Psoas muscle (tissue), 8 donors: Measurements from ENCODE around the gene YWHAG. TPM values are rescaled to one million over a fixed set of nuclear protein-coding genes. Genes with fewer than 3 reads are reported as not detected.

Experiments used
- ATAC-seq, 4 donors: fragments of 200-7000 bp; cut with Tn5 transposase; one replicate each; pipeline ENCODE4 v1.9.1; 2020; ENCODE audit warnings: moderate library complexity in 3 of 4, mild to moderate bottlenecking in 2 of 4
- DNase-seq, 2 donors: peaks; one replicate each; pipeline ENCODE4 v3.0.0-alpha.2; 2020
- H3K27ac ChIP-seq: fragments of 200-600 bp; one replicate; pipeline ENCODE4 v1.8.0; 2022
- H3K27me3 ChIP-seq, 3 donors: fragments of 200-600 bp in 1 of 3; one replicate each; pipeline versions ENCODE4 v1.6.1 to v1.8.0; 2013 to 2022; ENCODE audit warnings: low read length in 2 of 3, mild to moderate bottlenecking in 2 of 3, moderate library complexity in 1 of 3; ENCODE audit not compliant: insufficient read depth in 3 of 3
- H3K36me3 ChIP-seq, 2 donors: fragments of 200-600 bp in 1 of 2; one replicate each; pipeline versions ENCODE4 v1.6.1 to v1.8.0; 2013 to 2022; ENCODE audit warnings: low read depth in 1 of 2, mild to moderate bottlenecking in 1 of 2, moderate library complexity in 1 of 2; ENCODE audit not compliant: insufficient read depth in 1 of 2
- H3K4me1 ChIP-seq: fragments of 200-600 bp; one replicate; pipeline ENCODE4 v1.8.0; 2022
- H3K4me3 ChIP-seq: fragments of 200-600 bp; one replicate; pipeline ENCODE4 v1.8.0; 2022; ENCODE audit warnings: mild to moderate bottlenecking
- H3K9me3 ChIP-seq: fragments of 200-600 bp; one replicate; pipeline ENCODE4 v1.8.0; 2022
- WGBS, 3 donors: extraction: QIAGEN DNeasy Blood & Tissue Kit; methylation state at CpG; one replicate each; pipeline versions ENCODE4 v1.1.6 to v1.1.7; 2013; 5-methylcytosine and 5-hydroxymethylcytosine counted together
- intact Hi-C, 2 donors: fragments of 100-400 bp; cut with DNase I; formaldehyde crosslinking; loops; one replicate each; pipeline versions ENCODE4 v1.11.0 to v1.14.2; 2022
- polyA plus RNA-seq, 3 donors: library from polyadenylated mRNA; stranded (reverse); fragments of 200-250 nt; gene quantifications; one replicate each; pipeline ENCODE4 v1.2.3, GENCODE V29; 2013
- total RNA-seq, 4 donors: library from RNA; stranded (reverse); fragmentation: NEBNext Ultra II Directional in 2 of 4; extraction: Animal tissue kit (Norgen Biotek cat#: 25700) in 2 of 4; gene quantifications; one replicate each; pipeline versions ENCODE4 v1.2.1 to v1.2.4, GENCODE V29; 2021 to 2023
- TF ChIP-seq, protein P1 (sequence below): fragments of 200-600 bp; IDR thresholded peaks from one replicate; pipeline ENCODE4 v1.8.0; 2022; ENCODE audit warnings: antibody characterized with exemption
- donor health status: healthy with polysubstance abuse.
- donor health status: DM: no; HTN: no; CAD: no; lungs with moderate emphysema.
- donor health status: Bipolar disorder and iron deficiency.
- donor health status: healthy.
- donor health status: DM: yes; HTN: yes; CAD: no.
- donor health status: DM: no; HTN: no; CAD: no.
- donor health status: DM: no; HTN: no; CAD: no.
- donor health status: DM: yes; HTN: yes; CAD: no.

The YWHAG gene
- total and polyA plus RNA-seq, 7 donors = 204 to 523 (median 398) TPM

DNA sequence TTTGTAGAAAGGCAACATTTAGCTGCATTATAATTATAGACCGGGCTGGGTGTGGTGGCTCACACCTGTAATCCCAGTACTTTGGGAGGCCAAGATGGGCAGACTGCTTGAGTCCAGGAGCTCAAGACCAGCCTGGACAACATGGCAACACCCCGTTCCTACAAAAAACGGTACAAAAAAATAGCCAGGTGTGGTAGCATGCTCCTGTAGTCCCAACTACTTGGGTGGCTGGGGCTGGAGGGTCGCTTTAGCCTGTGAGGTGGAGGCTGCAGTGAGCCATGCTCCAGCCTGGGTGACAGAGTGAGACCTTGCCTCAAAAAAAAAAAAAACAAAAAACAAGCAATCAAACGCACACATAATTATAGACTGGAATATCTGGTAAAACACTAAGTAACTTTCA lies 5.0 kb downstream of the YWHAG start:
- Histone ChIP-seq H3K9me3 (no peaks in the 10 kb centered on the region), H3K36me3 (peaks cover 2 to 30% of the 10 kb centered on the region in 2 donors), H3K4me3 (peak overlapping the region; percentile 99), H3K27ac (peak overlapping the region; percentile 100), H3K4me1 (peaks cover 77% of the 10 kb centered on the region), H3K27me3 (no peaks in the 10 kb centered on the region)
- DNase-seq = no peak
- TF ChIP-seq, protein P1, sequence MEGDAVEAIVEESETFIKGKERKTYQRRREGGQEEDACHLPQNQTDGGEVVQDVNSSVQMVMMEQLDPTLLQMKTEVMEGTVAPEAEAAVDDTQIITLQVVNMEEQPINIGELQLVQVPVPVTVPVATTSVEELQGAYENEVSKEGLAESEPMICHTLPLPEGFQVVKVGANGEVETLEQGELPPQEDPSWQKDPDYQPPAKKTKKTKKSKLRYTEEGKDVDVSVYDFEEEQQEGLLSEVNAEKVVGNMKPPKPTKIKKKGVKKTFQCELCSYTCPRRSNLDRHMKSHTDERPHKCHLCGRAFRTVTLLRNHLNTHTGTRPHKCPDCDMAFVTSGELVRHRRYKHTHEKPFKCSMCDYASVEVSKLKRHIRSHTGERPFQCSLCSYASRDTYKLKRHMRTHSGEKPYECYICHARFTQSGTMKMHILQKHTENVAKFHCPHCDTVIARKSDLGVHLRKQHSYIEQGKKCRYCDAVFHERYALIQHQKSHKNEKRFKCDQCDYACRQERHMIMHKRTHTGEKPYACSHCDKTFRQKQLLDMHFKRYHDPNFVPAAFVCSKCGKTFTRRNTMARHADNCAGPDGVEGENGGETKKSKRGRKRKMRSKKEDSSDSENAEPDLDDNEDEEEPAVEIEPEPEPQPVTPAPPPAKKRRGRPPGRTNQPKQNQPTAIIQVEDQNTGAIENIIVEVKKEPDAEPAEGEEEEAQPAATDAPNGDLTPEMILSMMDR = no peak
- no peak for ATAC-seq
- intact Hi-C loops = no loop called here
- WGBS, 3 donors = 94 to 96% (median 96%) methylated on average over 5 of the region's 5 CpGs

DNA sequence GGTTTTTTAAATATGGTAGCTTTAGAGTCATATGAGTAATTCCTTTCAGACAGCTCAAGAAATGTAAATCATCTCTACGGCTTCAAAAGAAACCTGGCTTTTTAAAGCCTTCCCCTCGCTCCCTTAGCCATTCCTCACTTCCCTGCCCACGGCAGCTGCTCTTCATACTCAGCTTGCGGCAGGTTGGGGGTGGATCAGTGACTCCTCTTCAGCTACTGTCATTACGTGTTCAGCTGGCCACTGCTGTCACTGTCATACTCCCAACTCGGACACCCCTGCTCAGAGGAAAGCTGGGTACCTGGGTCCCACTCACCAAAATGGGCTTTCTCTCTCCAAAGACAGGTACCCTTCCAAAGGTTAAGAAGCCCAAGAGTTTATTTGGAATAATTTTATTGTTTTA lies 6.6 kb downstream of the YWHAG start:
- H3K27ac ChIP-seq = peak overlapping the region; percentile 100
- ATAC-seq = peak; percentile 92 to 96 (median 96)
- TF ChIP-seq, protein P1 = no peak
- peak; percentile 55 to 80 for DNase-seq
- H3K4me3 ChIP-seq = peak overlapping the region; percentile 50
- peaks cover 92% of the 10 kb centered on the region for H3K4me1 ChIP-seq
- peaks cover 2 to 37% of the 10 kb centered on the region in 2 donors for H3K36me3 ChIP-seq
- intact Hi-C loops = no loop called here
- H3K9me3 ChIP-seq = no peaks in the 10 kb centered on the region
- no peaks in the 10 kb centered on the region for H3K27me3 ChIP-seq
- 24 to 39% (median 26%) methylated on average over 6 of the region's 6 CpGs for WGBS, 3 donors

- Histone ChIP-seq H3K9me3 (no peaks in the 10 kb centered on the region), H3K4me3 (peak overlapping the region; percentile 50), H3K27ac (peak overlapping the region; percentile 100), H3K4me1 (peaks cover 93% of the 10 kb centered on the region), H3K27me3 (no peaks in the 10 kb centered on the region), H3K36me3 (peaks cover 2 to 39% of the 10 kb centered on the region in 2 donors)
- DNase-seq (no peak), ATAC-seq (peak; percentile 29 to 46 (median 30))
- intact Hi-C loops = no loop called here
- WGBS, 3 donors = 44 to 57% (median 51%) methylated on average over 7 of the region's 7 CpGs
- TF ChIP-seq, protein P1 = no peak
Measured at GRCh38 chr7:76351372-76351771, 7.4 kb downstream of the YWHAG start.

DNA sequence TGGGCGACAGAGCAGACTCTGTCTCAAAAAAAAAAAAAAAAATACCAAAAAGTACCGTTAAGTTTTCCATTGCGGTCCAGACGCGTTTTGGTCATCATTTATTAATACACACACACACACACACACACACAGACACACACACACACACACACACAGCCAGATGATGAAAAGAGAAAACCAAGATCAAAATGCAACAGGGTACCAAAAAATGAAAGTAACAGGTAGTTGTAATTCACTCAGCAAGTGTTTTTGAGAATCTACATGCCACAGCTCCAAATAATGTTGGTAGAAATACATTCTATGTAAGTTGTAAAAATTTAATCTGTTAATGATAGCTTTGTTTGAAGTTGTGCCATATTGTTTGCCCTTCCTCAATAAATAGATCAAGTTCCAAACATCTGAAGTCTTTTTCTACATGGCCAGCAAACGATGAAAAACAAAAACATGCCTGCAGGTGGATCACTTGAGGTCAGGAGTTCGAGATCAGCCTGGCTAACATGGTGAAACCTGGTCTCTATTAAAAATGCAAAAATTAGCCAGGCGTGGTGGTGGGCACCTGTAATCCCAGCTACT lies 9.4 kb downstream of the YWHAG start:
- no peaks in the 10 kb centered on the region for H3K9me3 ChIP-seq
- TF ChIP-seq, protein P1 = no peak
- H3K27ac ChIP-seq = peak overlapping the region; percentile 100
- H3K4me3 ChIP-seq = no peak overlapping the region
- ATAC-seq (no peak), DNase-seq (no peak)
- peaks cover 3 to 55% of the 10 kb centered on the region in 2 donors for H3K36me3 ChIP-seq
- WGBS, 3 donors = 71 to 79% (median 74%) methylated on average over 8 of the region's 8 CpGs
- peaks cover 93% of the 10 kb centered on the region for H3K4me1 ChIP-seq
- no peaks in the 10 kb centered on the region for H3K27me3 ChIP-seq
- intact Hi-C loops = no loop called here

- H3K4me3 ChIP-seq = no peak overlapping the region
- TF ChIP-seq, protein P1 = no peak
- ATAC-seq (no peak), DNase-seq (no peak)
- WGBS, 3 donors = 53 to 66% (median 55%) methylated on average over 5 of the region's 5 CpGs
- H3K36me3 ChIP-seq = peaks cover 3 to 71% of the 10 kb centered on the region in 2 donors
- peaks cover 87% of the 10 kb centered on the region for H3K4me1 ChIP-seq
- H3K27ac ChIP-seq = peak overlapping the region; percentile 73
- no peaks in the 10 kb centered on the region for H3K9me3 ChIP-seq
- intact Hi-C loops = no loop called here
- H3K27me3 ChIP-seq = no peaks in the 10 kb centered on the region
Measured at GRCh38 chr7:76347710-76348109, 11.1 kb downstream of the YWHAG start.
